Fibroblast of lung (primary cell): ENCODE data around the gene NRARP. TPM values are rescaled to one million over a fixed set of nuclear protein-coding genes. Genes with fewer than 3 reads are reported as not detected.
A peak's percentile ranks its signal among the peaks of the same experiment; 100 is the strongest.

Experiments used
- DNase-seq, 2 donors: peaks; one replicate each; pipeline versions ENCODE4 v3.0.0 to v3.0.0-alpha.2; 2010; ENCODE audit warnings: low read depth in 2 of 2
- H2AFZ ChIP-seq: 2 replicates; pipeline ENCODE4 v1.5.1; 2012; ENCODE audit warnings: low read length, control low read depth, inconsistent platforms
- H3K27ac ChIP-seq: 2 replicates; pipeline ENCODE4 v1.5.1; 2011; ENCODE audit warnings: low read length, control low read depth; ENCODE audit not compliant: insufficient read depth
- H3K27me3 ChIP-seq: 2 replicates; pipeline ENCODE4 v1.5.1; 2011; ENCODE audit warnings: mild to moderate bottlenecking, low read length; ENCODE audit not compliant: control insufficient read depth, insufficient read depth
- H3K36me3 ChIP-seq: 2 replicates; pipeline ENCODE4 v1.5.1; 2011; ENCODE audit warnings: low read length; ENCODE audit not compliant: control insufficient read depth, insufficient read depth
- H3K4me1 ChIP-seq: 2 replicates; pipeline ENCODE4 v1.5.1; 2011; ENCODE audit warnings: low read length; ENCODE audit not compliant: control insufficient read depth, insufficient read depth; ENCODE audit errors: extremely low read depth
- H3K4me2 ChIP-seq: 2 replicates; pipeline ENCODE4 v1.5.1; 2011; ENCODE audit warnings: low read length, control low read depth; ENCODE audit not compliant: insufficient read depth; ENCODE audit errors: extremely low read depth
- H3K4me3 ChIP-seq, 4 experiments: fragments of 200-600 bp in 1 of 4; sonication (generic) in 1 of 4; replicated peaks in 1 of 4; 2 replicates each; pipeline ENCODE4 v1.5.1; 2011 to 2016; ENCODE audit warnings: low read length in 4 of 4, low read depth in 3 of 4, mild to moderate bottlenecking in 3 of 4, control low read depth in 2 of 4, inconsistent platforms in 1 of 4, mixed read lengths in 1 of 4; ENCODE audit not compliant: insufficient read depth in 1 of 4; ENCODE audit errors: control extremely low read depth in 1 of 4
- H3K79me2 ChIP-seq: 2 replicates; pipeline ENCODE4 v1.5.1; 2012; ENCODE audit warnings: mild to moderate bottlenecking, low read length, inconsistent platforms; ENCODE audit not compliant: control insufficient read depth, insufficient read depth
- H3K9ac ChIP-seq: 2 replicates; pipeline ENCODE4 v1.5.1; 2011; ENCODE audit warnings: mild to moderate bottlenecking, low read length, control low read depth; ENCODE audit not compliant: insufficient read depth
- H3K9me3 ChIP-seq: 2 replicates; pipeline ENCODE4 v1.5.1; 2012; ENCODE audit warnings: low read depth, low read length; ENCODE audit not compliant: control insufficient read depth, insufficient read depth
- H4K20me1 ChIP-seq: 2 replicates; pipeline ENCODE4 v1.5.1; 2011; ENCODE audit warnings: low read length; ENCODE audit not compliant: control insufficient read depth, insufficient read depth; ENCODE audit errors: extremely low read depth
- EZH2 ChIP-seq: IDR thresholded peaks from 2 replicates; pipeline ENCODE4 v1.5.1; 2012; ENCODE audit warnings: low read length, control low read depth, mild to moderate bottlenecking; ENCODE audit errors: missing control alignments
- polyA plus RNA-seq, 2 donors: library from polyadenylated mRNA; depleted of rRNA in 1 of 2; stranded (reverse) in 1 of 2; unstranded in 1 of 2; fragments of >200 nt; gene quantifications; 2 replicates each; pipeline ENCODE4 v1.2.1, GENCODE V29; 2011 to 2012; ENCODE audit warnings: missing spikeins in 1 of 2
- total RNA-seq: library from RNA; depleted of rRNA; stranded (reverse); fragments of >200 nt; gene quantifications from 2 replicates; pipeline ENCODE4 v1.2.1, GENCODE V29; 2014
- TF ChIP-seq, protein P1 (sequence below), 2 donors: IDR thresholded peaks in 1 of 2; conservative IDR thresholded peaks in 1 of 2; 1 replicate in 1 of 2; 2 replicates in 1 of 2; pipeline ENCODE4 v1.5.1; 2011 to 2012; ENCODE audit warnings: low read length in 2 of 2, control low read depth in 1 of 2, inconsistent platforms in 1 of 2, low read depth in 1 of 2, mild to moderate bottlenecking in 1 of 2

Gene NRARP
- total and polyA plus RNA-seq, 2 donors (not counting 1 experiment from before 2014, with no cell fraction given), result 0.07 TPM; not detected in 1

DNA sequence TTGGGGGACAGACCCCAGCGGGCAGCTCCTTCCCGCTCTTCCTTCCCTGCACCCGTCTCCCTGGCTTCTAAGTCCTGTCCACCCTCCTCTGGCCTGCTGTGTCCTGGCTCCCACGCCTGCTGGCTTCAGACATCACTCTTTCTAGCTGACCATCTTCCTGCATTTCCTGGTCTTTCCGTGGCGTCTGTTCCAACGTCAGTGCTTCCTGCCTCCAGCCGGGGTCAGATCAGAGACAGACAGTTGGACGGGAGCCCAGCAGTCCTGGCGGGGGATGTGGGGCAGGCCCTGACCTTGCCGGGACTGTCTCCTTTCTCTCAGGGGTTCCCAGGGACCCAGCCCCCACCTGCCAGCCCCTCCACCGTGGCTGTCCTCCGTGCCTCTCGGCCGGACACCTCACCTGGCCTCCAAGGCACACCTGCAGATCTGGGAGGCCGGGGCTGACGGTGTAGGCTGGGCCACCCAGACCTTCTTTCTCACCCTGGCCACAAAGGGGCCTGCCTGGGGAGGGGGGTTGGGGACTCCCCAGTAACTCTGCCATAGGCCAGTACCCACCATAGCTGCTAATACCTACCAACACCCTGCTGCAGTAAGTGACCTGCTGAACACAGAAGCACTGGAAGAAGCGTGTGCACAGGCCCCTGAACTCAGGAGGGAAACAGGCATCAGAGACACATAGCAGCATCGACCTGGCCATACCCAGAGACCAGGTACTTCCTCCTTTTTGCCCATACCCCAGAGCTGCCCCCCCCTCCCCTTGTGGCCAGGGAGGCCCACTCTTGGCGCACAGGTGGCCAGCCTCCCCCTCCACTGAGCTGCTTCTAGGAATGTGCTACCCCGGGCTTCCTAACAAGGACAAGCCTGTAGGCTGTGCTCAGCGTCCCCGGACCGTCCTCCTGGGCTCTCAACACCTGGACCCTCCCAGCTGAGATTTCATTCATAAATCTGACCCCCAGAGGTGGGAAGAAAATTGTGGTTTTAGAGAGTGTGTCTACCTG is 5.1 kb downstream of the NRARP start:
- H3K36me3 ChIP-seq, result no peaks in the 10 kb centered on the region
- no peaks in the 10 kb centered on the region for H4K20me1 ChIP-seq
- H3K4me2 ChIP-seq, result no peak overlapping the region
- H3K4me3 ChIP-seq, result no peak overlapping the region
- H3K4me1 ChIP-seq, result peaks cover 10% of the 10 kb centered on the region
- H3K9me3 ChIP-seq, result no peaks in the 10 kb centered on the region
- peak; percentile 38 to 43 for DNase-seq
- no peak overlapping the region for H3K27ac ChIP-seq
- no peak overlapping the region for H2AFZ ChIP-seq
- no peaks in the 10 kb centered on the region for H3K79me2 ChIP-seq
- TF ChIP-seq EZH2, result peak; percentile 79
- TF ChIP-seq, protein P1, sequence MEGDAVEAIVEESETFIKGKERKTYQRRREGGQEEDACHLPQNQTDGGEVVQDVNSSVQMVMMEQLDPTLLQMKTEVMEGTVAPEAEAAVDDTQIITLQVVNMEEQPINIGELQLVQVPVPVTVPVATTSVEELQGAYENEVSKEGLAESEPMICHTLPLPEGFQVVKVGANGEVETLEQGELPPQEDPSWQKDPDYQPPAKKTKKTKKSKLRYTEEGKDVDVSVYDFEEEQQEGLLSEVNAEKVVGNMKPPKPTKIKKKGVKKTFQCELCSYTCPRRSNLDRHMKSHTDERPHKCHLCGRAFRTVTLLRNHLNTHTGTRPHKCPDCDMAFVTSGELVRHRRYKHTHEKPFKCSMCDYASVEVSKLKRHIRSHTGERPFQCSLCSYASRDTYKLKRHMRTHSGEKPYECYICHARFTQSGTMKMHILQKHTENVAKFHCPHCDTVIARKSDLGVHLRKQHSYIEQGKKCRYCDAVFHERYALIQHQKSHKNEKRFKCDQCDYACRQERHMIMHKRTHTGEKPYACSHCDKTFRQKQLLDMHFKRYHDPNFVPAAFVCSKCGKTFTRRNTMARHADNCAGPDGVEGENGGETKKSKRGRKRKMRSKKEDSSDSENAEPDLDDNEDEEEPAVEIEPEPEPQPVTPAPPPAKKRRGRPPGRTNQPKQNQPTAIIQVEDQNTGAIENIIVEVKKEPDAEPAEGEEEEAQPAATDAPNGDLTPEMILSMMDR (conservative IDR thresholded peaks at IDR 0.05 in 1 of 2, IDR thresholded peaks at IDR 0.05 in 1 of 2; ENCODE audit: low read depth in 1 of 2, low read length in 2 of 2), result no peak
- H3K27me3 ChIP-seq, result peaks cover 28% of the 10 kb centered on the region
- H3K9ac ChIP-seq, result no peak overlapping the region

DNA sequence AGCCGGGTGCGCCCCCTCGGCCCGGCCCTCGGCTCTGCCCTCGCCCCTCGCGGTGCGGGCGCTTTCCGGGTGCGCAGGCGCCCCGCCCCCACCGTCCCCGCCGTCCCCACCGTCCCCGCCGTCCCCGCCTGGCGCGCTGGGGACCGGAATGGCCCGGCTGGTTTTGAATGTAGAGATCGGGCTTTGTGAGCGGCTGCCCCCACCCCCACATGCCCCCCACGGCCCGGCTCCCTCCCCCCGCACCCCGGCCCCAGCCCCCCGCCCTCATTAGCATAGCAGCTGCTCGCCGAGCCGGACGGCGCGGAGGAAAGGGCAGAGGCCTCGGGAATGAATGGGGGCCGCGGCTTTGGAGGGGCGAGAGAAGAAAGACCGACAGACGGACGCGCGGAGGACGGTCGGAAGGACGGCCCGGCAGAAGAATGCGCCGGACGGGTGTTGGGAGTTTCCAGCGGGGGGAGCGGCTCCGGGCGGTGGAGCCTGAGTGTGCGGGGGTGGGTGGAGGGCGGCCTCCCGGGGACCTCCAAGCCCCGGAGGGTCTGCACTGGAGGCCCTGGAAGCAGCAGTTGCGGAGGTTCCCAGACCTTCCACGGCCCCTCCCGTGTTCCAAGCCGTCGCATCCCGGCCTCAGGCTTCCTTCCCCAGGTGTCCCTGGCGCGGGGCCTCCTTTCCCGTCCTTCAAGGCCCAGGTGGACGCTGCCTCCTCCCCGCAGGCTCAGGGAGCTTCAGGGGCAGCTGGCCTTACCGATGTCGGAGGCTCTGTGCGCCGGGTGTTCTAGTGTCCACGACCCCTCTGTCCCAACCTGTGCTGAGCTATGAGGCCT is 6.0 kb downstream of the NRARP start:
- Histone ChIP-seq H3K9ac (no peak overlapping the region), H3K27me3 (peaks cover 28% of the 10 kb centered on the region), H4K20me1 (no peaks in the 10 kb centered on the region), H2AFZ (no peak overlapping the region), H3K4me1 (peaks cover 10% of the 10 kb centered on the region), H3K36me3 (no peaks in the 10 kb centered on the region), H3K4me3 (no peak overlapping the region), H3K27ac (no peak overlapping the region), H3K9me3 (no peaks in the 10 kb centered on the region), H3K4me2 (no peak overlapping the region), H3K79me2 (no peaks in the 10 kb centered on the region)
- TF ChIP-seq, protein P1 (conservative IDR thresholded peaks at IDR 0.05 in 1 of 2, IDR thresholded peaks at IDR 0.05 in 1 of 2; ENCODE audit: low read depth in 1 of 2, low read length in 2 of 2), result no peak
- peak; percentile 85 for TF ChIP-seq EZH2
- DNase-seq, result no peak
